OCI-LY1 (cell line): ENCODE data around the gene PIK3C2B.
A peak's percentile ranks its signal among the peaks of the same experiment; 100 is the strongest.

Source experiments
- H2AFZ ChIP-seq: fragments of 200-600 bp; sonication (generic), shearing (Covaris generic); 2 replicates; pipeline ENCODE4 v1.6.0; 2014; ENCODE audit warnings: antibody characterized with exemption, mild to moderate bottlenecking, low read length
- H3F3A ChIP-seq: fragments of 200-600 bp; sonication (generic), shearing (Covaris generic); 2 replicates; pipeline ENCODE4 v1.6.0; 2014; ENCODE audit warnings: mild to moderate bottlenecking, antibody characterized with exemption, low read length, moderate library complexity; ENCODE audit not compliant: insufficient read depth
- H3K27ac ChIP-seq: fragments of 200-600 bp; sonication (generic); 2 replicates; pipeline ENCODE4 v1.5.1; 2014; ENCODE audit warnings: low read length, mixed run types, mild to moderate bottlenecking, low read depth; ENCODE audit not compliant: poor library complexity, severe bottlenecking
- H3K27me3 ChIP-seq: fragments of 200-600 bp; sonication (generic); 2 replicates; pipeline ENCODE4 v1.6.0; 2014; ENCODE audit warnings: antibody characterized with exemption, mild to moderate bottlenecking, low read length, moderate library complexity; ENCODE audit not compliant: insufficient read depth
- H3K36me3 ChIP-seq: fragments of 200-600 bp; sonication (generic); 2 replicates; pipeline ENCODE4 v1.6.1; 2014; ENCODE audit warnings: mild to moderate bottlenecking, antibody characterized with exemption, low read length, moderate library complexity, mixed read lengths; ENCODE audit not compliant: insufficient read depth
- H3K4me1 ChIP-seq: fragments of 200-600 bp; sonication (generic); 2 replicates; pipeline ENCODE4 v1.5.1; 2014; ENCODE audit warnings: mild to moderate bottlenecking, low read length, moderate library complexity; ENCODE audit not compliant: insufficient read depth, severe bottlenecking
- H3K4me2 ChIP-seq: fragments of 200-600 bp; sonication (generic), shearing (Covaris generic); 2 replicates; pipeline ENCODE4 v1.6.1; 2014; ENCODE audit warnings: low read length
- H3K4me3 ChIP-seq: fragments of 200-600 bp; sonication (generic); 2 replicates; pipeline ENCODE4 v1.5.1; 2014; ENCODE audit warnings: low read length, low read depth, mild to moderate bottlenecking, mixed read lengths; ENCODE audit not compliant: poor library complexity, severe bottlenecking
- H3K79me2 ChIP-seq: fragments of 200-600 bp; shearing (Covaris generic); 2 replicates; pipeline ENCODE4 v1.6.1; 2016; ENCODE audit warnings: mixed run types, low read length, mixed read lengths; ENCODE audit not compliant: insufficient read depth
- H3K9ac ChIP-seq: fragments of 200-600 bp; sonication (generic), shearing (Covaris generic); 2 replicates; pipeline ENCODE4 v1.6.1; 2014; ENCODE audit warnings: mild to moderate bottlenecking, low read length, mixed read lengths
- H3K9me2 ChIP-seq: fragments of 200-600 bp; sonication (generic), shearing (Covaris generic); 2 replicates; pipeline ENCODE4 v1.6.1; 2014; ENCODE audit warnings: low read depth, mild to moderate bottlenecking, low read length, mixed read lengths
- H3K9me3 ChIP-seq: fragments of 200-600 bp; shearing (Covaris generic); 2 replicates; pipeline ENCODE4 v1.6.1; 2014; ENCODE audit warnings: low read length, mixed read lengths
- H4K20me1 ChIP-seq: fragments of 200-600 bp; sonication (generic), shearing (Covaris generic); 2 replicates; pipeline ENCODE4 v1.6.0; 2016; ENCODE audit warnings: mild to moderate bottlenecking, low read length; ENCODE audit not compliant: insufficient read depth
- CTCF ChIP-seq: fragments of 200-600 bp; sonication (generic), shearing (Covaris generic); IDR thresholded peaks from 2 replicates; pipeline ENCODE4 v1.5.1; 2017; ENCODE audit warnings: mild to moderate bottlenecking, antibody characterized with exemption, low read length, moderate library complexity, mixed read lengths
- EZH2 ChIP-seq: fragments of 200-600 bp; sonication (generic), shearing (Covaris generic); IDR thresholded peaks from 2 replicates; pipeline ENCODE4 v1.8.0; 2017; ENCODE audit warnings: borderline replicate concordance, mixed run types, mild to moderate bottlenecking, antibody characterized with exemption, low read length, moderate library complexity, mixed read lengths

Gene PIK3C2B

GRCh38 chr1:204445860-204446412 is 48.7 kb downstream of the PIK3C2B start:
- no peak overlapping the region for H3K4me3 ChIP-seq
- TF ChIP-seq EZH2 (no peak), CTCF (peak; percentile 61)
- no peak overlapping the region for H3K27ac ChIP-seq
- no peaks in the 10 kb centered on the region for H3K27me3 ChIP-seq
- H3K4me2 ChIP-seq, result no peak overlapping the region
- H3K9ac ChIP-seq, result no peak overlapping the region
- peaks cover 92% of the 10 kb centered on the region for H3K36me3 ChIP-seq
- peaks cover 10% of the 10 kb centered on the region for H3K4me1 ChIP-seq
- no peaks in the 10 kb centered on the region for H3K79me2 ChIP-seq
- H3F3A ChIP-seq, result no peaks in the 10 kb centered on the region
- no peaks in the 10 kb centered on the region for H4K20me1 ChIP-seq
- H2AFZ ChIP-seq, result no peak overlapping the region
- H3K9me3 ChIP-seq, result no peaks in the 10 kb centered on the region
- H3K9me2 ChIP-seq, result no peaks in the 10 kb centered on the region
